Measurements from ENCODE around the gene RNF25. TPM values are rescaled to one million over a fixed set of nuclear protein-coding genes. Genes with fewer than 3 reads are reported as not detected.

The RNF25 gene
- total RNA-seq, 2 donors from 2014 or later, result 24.5 to 32.1 TPM

DNA sequence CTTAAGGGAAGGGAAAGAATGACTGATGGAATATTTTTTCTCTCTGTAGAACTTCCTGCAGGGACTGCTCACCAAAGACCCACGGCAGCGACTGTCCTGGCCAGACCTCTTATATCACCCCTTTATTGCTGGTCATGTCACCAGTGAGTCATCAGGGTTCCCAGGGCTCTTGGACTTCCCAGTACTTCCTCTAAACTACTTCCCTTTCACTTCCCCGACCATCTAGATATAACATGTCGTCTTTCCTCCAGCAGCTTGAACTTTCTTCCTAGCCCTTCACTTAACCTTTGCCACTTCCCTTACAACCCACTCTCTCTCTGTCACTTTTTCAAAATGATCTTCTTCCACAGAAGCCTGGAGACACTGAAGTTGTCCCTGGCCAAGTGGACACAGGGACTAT, 7.3 kb upstream of the RNF25 start:
- Histone ChIP-seq H3K36me3 (ENCODE audit: control insufficient read depth, insufficient read depth, low read length) (peaks cover 57% of the 10 kb centered on the region), H3K9me3 (ENCODE audit: control insufficient read depth, low read length) (no peaks in the 10 kb centered on the region), H3K4me1 (ENCODE audit: control insufficient read depth, insufficient read depth, low read length) (no peaks in the 10 kb centered on the region), H3K9ac (ENCODE audit: extremely low read depth, low read length, poor library complexity, severe bottlenecking) (no peak overlapping the region), H3K4me3 (ENCODE audit: low read length) (no peak overlapping the region), H3K27me3 (ENCODE audit: control insufficient read depth, insufficient read depth, low read length, poor library complexity, severe bottlenecking) (no peaks in the 10 kb centered on the region), H3K27ac (ENCODE audit: low read depth, low read length) (no peak overlapping the region)
- no peak overlapping the region for H3K27ac Mint-ChIP-seq
- no peaks in the 10 kb centered on the region for H3K4me1 Mint-ChIP-seq
- H3K27me3 Mint-ChIP-seq (ENCODE audit: insufficient read depth), result no peaks in the 10 kb centered on the region
- no peak overlapping the region for H3K4me3 Mint-ChIP-seq
- no peaks in the 10 kb centered on the region for H3K9me3 Mint-ChIP-seq
- WGBS, 2 experiments (ENCODE audit: insufficient coverage in 1 of 2, insufficient read length in 1 of 2), result 89 to 97% methylated on average over 4 of the region's 4 CpGs
- no peak for DNase-seq
- TF ChIP-seq, protein P1, sequence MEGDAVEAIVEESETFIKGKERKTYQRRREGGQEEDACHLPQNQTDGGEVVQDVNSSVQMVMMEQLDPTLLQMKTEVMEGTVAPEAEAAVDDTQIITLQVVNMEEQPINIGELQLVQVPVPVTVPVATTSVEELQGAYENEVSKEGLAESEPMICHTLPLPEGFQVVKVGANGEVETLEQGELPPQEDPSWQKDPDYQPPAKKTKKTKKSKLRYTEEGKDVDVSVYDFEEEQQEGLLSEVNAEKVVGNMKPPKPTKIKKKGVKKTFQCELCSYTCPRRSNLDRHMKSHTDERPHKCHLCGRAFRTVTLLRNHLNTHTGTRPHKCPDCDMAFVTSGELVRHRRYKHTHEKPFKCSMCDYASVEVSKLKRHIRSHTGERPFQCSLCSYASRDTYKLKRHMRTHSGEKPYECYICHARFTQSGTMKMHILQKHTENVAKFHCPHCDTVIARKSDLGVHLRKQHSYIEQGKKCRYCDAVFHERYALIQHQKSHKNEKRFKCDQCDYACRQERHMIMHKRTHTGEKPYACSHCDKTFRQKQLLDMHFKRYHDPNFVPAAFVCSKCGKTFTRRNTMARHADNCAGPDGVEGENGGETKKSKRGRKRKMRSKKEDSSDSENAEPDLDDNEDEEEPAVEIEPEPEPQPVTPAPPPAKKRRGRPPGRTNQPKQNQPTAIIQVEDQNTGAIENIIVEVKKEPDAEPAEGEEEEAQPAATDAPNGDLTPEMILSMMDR (conservative IDR thresholded peaks at IDR 0.05), result no peak
- H3K36me3 Mint-ChIP-seq (ENCODE audit: low read depth), result peaks cover 45% of the 10 kb centered on the region

DNA sequence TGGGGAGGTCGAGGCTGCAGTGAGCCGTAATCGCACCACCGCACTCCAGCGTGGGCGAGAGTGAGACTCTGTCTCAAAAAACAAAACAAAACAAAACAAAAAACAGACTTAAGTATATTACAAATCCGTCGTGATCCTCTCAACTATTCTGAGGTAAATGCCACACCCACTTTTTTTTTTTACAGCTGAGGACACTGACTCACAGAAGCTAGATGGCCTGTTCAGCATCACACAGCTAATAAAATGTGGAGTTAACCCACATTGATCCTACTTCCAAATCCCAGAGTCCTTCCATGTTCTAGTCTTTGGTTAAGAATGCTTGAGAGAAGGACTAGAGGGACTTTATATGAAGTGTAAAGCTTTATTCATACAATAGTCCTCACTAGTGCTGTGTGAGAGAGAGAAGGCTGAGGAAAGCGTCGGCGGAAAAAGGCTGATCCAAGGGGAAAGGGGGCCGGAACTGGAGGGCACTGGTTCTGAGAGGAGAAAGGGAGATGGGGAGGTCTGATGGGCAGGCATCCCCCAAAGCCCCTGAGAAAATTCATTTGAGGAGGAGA, 627 bp downstream of the RNF25 start:
- no peaks in the 10 kb centered on the region for H3K27me3 ChIP-seq (ENCODE audit: control insufficient read depth, insufficient read depth, low read length, poor library complexity, severe bottlenecking)
- DNase-seq, result no peak
- H3K4me3 ChIP-seq (ENCODE audit: low read length), result peak overlapping the region; percentile 93
- peak overlapping the region; percentile 4 for H3K27ac ChIP-seq (ENCODE audit: low read depth, low read length)
- peak overlapping the region; percentile 64 for H3K9ac ChIP-seq (ENCODE audit: extremely low read depth, low read length, poor library complexity, severe bottlenecking)
- H3K4me3 Mint-ChIP-seq, result peak overlapping the region; percentile 93
- peak overlapping the region; percentile 97 for H3K27ac Mint-ChIP-seq
- WGBS, 2 experiments (ENCODE audit: insufficient coverage in 1 of 2, insufficient read length in 1 of 2), result 42 to 45% methylated on average over 11 to 12 of the region's 12 CpGs
- peaks cover 11% of the 10 kb centered on the region for H3K4me1 Mint-ChIP-seq
- peaks cover 45% of the 10 kb centered on the region for H3K36me3 ChIP-seq (ENCODE audit: control insufficient read depth, insufficient read depth, low read length)
- no peaks in the 10 kb centered on the region for H3K9me3 Mint-ChIP-seq
- TF ChIP-seq, protein P1 (conservative IDR thresholded peaks at IDR 0.05), result no peak
- H3K27me3 Mint-ChIP-seq (ENCODE audit: insufficient read depth), result no peaks in the 10 kb centered on the region
- peaks cover 32% of the 10 kb centered on the region for H3K36me3 Mint-ChIP-seq (ENCODE audit: low read depth)
- peaks cover 12% of the 10 kb centered on the region for H3K4me1 ChIP-seq (ENCODE audit: control insufficient read depth, insufficient read depth, low read length)
- no peaks in the 10 kb centered on the region for H3K9me3 ChIP-seq (ENCODE audit: control insufficient read depth, low read length)

DNA sequence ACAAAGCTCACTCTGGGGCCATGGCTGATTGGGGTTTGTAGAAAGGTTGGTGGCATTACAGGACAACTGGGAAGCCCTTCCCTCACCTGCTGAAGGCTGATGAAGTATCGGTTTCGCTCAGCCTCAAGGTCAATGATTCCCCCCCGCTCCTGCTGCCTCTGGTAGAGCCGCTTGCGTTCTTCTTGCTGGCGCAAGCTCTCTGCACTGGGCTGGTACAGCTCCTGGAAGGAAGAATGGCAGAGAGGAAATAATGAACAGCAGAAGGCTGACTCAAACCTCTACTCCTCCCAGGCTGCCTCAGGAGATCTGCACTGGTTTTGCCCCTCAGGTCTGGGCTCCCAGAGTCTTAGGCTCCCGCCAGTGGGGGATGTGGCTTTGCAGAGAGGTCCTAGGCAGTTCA, 7.1 kb downstream of the RNF25 start:
- no peaks in the 10 kb centered on the region for H3K9me3 Mint-ChIP-seq
- no peak overlapping the region for H3K4me3 ChIP-seq (ENCODE audit: low read length)
- H3K4me3 Mint-ChIP-seq, result no peak overlapping the region
- H3K27ac ChIP-seq (ENCODE audit: low read depth, low read length), result no peak overlapping the region
- peaks cover 75% of the 10 kb centered on the region for H3K36me3 ChIP-seq (ENCODE audit: control insufficient read depth, insufficient read depth, low read length)
- no peaks in the 10 kb centered on the region for H3K9me3 ChIP-seq (ENCODE audit: control insufficient read depth, low read length)
- TF ChIP-seq, protein P1 (conservative IDR thresholded peaks at IDR 0.05), result no peak
- no peaks in the 10 kb centered on the region for H3K27me3 ChIP-seq (ENCODE audit: control insufficient read depth, insufficient read depth, low read length, poor library complexity, severe bottlenecking)
- peaks cover 6% of the 10 kb centered on the region for H3K4me1 ChIP-seq (ENCODE audit: control insufficient read depth, insufficient read depth, low read length)
- no peak for DNase-seq
- peaks cover 6% of the 10 kb centered on the region for H3K4me1 Mint-ChIP-seq
- WGBS, 2 experiments (ENCODE audit: insufficient coverage in 1 of 2, insufficient read length in 1 of 2), result 97 to 98% methylated on average over 6 to 7 of the region's 7 CpGs
- no peak overlapping the region for H3K27ac Mint-ChIP-seq
- H3K27me3 Mint-ChIP-seq (ENCODE audit: insufficient read depth), result no peaks in the 10 kb centered on the region
- H3K36me3 Mint-ChIP-seq (ENCODE audit: low read depth), result peaks cover 52% of the 10 kb centered on the region
- no peak overlapping the region for H3K9ac ChIP-seq (ENCODE audit: extremely low read depth, low read length, poor library complexity, severe bottlenecking)
